K562 (cell line): Measurements from ENCODE around the gene EIPR1. TPM values are rescaled to one million over a fixed set of nuclear protein-coding genes. Genes with fewer than 3 reads are reported as not detected.

Experiments used
- ADNP ChIP-seq: fragments of 200-800 bp; sonication (Bioruptor generic); IDR thresholded peaks from 2 replicates; pipeline ENCODE4 v1.6.1; 2016; ENCODE audit warnings: missing genetic modification characterization, missing compliant biosample characterization
- BRD4 ChIP-seq: fragments of 200-600 bp; sonication (generic); IDR thresholded peaks from 2 replicates; pipeline ENCODE4 v1.6.1; 2017; ENCODE audit warnings: inconsistent platforms
- ELF2 ChIP-seq: fragments of 250-450 bp; sonication (Bioruptor Pico); IDR thresholded peaks from 2 replicates; pipeline ENCODE4 v1.5.0; 2021; ENCODE audit warnings: mild to moderate bottlenecking
- KAT2B ChIP-seq: IDR thresholded peaks from one replicate; pipeline ENCODE4 v1.6.1; 2012; ENCODE audit warnings: low read depth, mild to moderate bottlenecking, control low read depth, inconsistent platforms, low read length, moderate library complexity
- KLF6 ChIP-seq: fragments of 250-450 bp; sonication (Bioruptor Pico); IDR thresholded peaks from 2 replicates; pipeline ENCODE4 v1.4.0; 2020; ENCODE audit warnings: mild to moderate bottlenecking, moderate library complexity, borderline replicate concordance
- NCOA2 ChIP-seq, 2 experiments: fragments of 450-650 bp; IDR thresholded peaks; 2 replicates each; pipeline ENCODE4 v1.6.1; 2018; ENCODE audit warnings: mild to moderate bottlenecking in 2 of 2, moderate library complexity in 1 of 2; ENCODE audit not compliant: partially characterized antibody in 2 of 2
- PCBP2 ChIP-seq: fragments of 200-400 bp; formaldehyde crosslinking; IDR thresholded peaks from 2 replicates; pipeline ENCODE4 v1.6.1; 2018; ENCODE audit warnings: low read length, low read depth, mild to moderate bottlenecking, moderate library complexity; ENCODE audit not compliant: poor library complexity, severe bottlenecking
- SAFB ChIP-seq: fragments of 200-400 bp; formaldehyde crosslinking; IDR thresholded peaks from 2 replicates; pipeline ENCODE4 v1.6.1; 2017; ENCODE audit warnings: low read depth, low read length, borderline replicate concordance
- SAP30 ChIP-seq: fragments of 200-600 bp; sonication (generic); IDR thresholded peaks from 2 replicates; pipeline ENCODE4 v1.6.1; 2012; ENCODE audit warnings: borderline replicate concordance, low read depth, mild to moderate bottlenecking, moderate library complexity, low read length, control low read depth, inconsistent platforms; ENCODE audit not compliant: insufficient read depth, poor library complexity, severe bottlenecking
- SETDB1 ChIP-seq: IDR thresholded peaks from one replicate; pipeline ENCODE4 v1.6.1; 2012; ENCODE audit warnings: low read length, control low read depth, inconsistent platforms
- TSC22D4 ChIP-seq: fragments of 450-650 bp; IDR thresholded peaks from 2 replicates; pipeline ENCODE4 v1.6.1; 2016; ENCODE audit warnings: missing genetic modification characterization, missing biosample characterization, control low read depth
- ZFP30 ChIP-seq: fragments of 250-450 bp; sonication (Bioruptor Pico); IDR thresholded peaks from 2 replicates; pipeline ENCODE4 v1.8.0; 2022; ENCODE audit warnings: moderate library complexity, mild to moderate bottlenecking, inconsistent platforms, borderline replicate concordance
- ZNF165 ChIP-seq: fragments of 250-450 bp; sonication (Bioruptor Pico); IDR thresholded peaks from 2 replicates; pipeline ENCODE4 v1.4.0; 2020; ENCODE audit warnings: borderline replicate concordance
- ZNF431 ChIP-seq: sonication (generic); formaldehyde crosslinking; IDR thresholded peaks from 2 replicates; pipeline ENCODE4 v1.8.0; 2022; ENCODE audit warnings: mild to moderate bottlenecking, missing genetic modification reagents
- polyA plus RNA-seq, 8 experiments: library from polyadenylated mRNA; depleted of rRNA in 4 of 8; stranded (reverse) in 5 of 8; unstranded in 3 of 8; fragments of >200 nt; fragmentation: Nextera tagmentation in 2 of 8; fragmentation: Illumina TruSeq in 1 of 8; extraction: Ambion mirVana in 2 of 8; extraction: Trizol in 1 of 8; gene quantifications; 2 replicates each; pipeline versions ENCODE4 v1.2.1 to v1.2.3, GENCODE V29; 2011 to 2014; ENCODE audit warnings: inconsistent platforms in 1 of 8, missing spikeins in 1 of 8
- total RNA-seq, 7 experiments: library from RNA; depleted of rRNA in 6 of 7; stranded (reverse); fragments of >200 nt in 6 of 7; fragmentation: Illumina TruSeq in 2 of 7; extraction: Trizol in 2 of 7; gene quantifications; 2 replicates each; pipeline versions ENCODE4 v1.2.1 to v1.2.3, GENCODE V29; 2011 to 2021; ENCODE audit warnings: low replicate concordance in 1 of 7
- TF ChIP-seq, protein P1 (sequence below): fragments of 450-650 bp; IDR thresholded peaks from 2 replicates; pipeline ENCODE4 v1.6.1; 2018; ENCODE audit not compliant: partially characterized antibody
- TF ChIP-seq, protein P2 (sequence below): fragments of 450-650 bp; IDR thresholded peaks from one replicate; pipeline ENCODE4 v1.6.1; 2018; ENCODE audit warnings: mild to moderate bottlenecking, moderate library complexity; ENCODE audit not compliant: partially characterized antibody

EIPR1 gene
- total and polyA plus RNA-seq, 9 of the 15 experiments (the other 6 are each of a cell fraction or from before 2014, with no cell fraction given) = 19.9 to 54.4 (median 35.9) TPM

DNA sequence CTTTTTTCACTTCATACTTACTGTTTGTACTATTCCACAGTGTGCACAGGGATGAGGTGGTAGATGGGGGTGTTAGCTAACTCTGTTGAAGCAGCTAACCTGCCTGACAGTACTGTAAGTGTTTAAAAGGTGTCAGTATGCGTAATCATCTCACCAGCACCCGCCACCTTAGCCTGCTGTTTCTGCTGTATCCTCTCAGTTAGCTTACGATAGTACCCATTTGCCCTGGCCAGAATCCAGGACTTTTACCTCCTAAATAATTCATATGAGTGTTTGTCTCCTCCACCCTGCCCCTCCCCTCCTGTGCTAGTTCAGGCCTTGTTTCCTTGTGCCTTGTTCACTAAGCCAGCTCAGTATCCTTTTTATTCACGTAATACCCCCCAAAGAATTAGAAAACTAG is 36.1 kb upstream of the EIPR1 start (continued):
- TF ChIP-seq, protein P1, sequence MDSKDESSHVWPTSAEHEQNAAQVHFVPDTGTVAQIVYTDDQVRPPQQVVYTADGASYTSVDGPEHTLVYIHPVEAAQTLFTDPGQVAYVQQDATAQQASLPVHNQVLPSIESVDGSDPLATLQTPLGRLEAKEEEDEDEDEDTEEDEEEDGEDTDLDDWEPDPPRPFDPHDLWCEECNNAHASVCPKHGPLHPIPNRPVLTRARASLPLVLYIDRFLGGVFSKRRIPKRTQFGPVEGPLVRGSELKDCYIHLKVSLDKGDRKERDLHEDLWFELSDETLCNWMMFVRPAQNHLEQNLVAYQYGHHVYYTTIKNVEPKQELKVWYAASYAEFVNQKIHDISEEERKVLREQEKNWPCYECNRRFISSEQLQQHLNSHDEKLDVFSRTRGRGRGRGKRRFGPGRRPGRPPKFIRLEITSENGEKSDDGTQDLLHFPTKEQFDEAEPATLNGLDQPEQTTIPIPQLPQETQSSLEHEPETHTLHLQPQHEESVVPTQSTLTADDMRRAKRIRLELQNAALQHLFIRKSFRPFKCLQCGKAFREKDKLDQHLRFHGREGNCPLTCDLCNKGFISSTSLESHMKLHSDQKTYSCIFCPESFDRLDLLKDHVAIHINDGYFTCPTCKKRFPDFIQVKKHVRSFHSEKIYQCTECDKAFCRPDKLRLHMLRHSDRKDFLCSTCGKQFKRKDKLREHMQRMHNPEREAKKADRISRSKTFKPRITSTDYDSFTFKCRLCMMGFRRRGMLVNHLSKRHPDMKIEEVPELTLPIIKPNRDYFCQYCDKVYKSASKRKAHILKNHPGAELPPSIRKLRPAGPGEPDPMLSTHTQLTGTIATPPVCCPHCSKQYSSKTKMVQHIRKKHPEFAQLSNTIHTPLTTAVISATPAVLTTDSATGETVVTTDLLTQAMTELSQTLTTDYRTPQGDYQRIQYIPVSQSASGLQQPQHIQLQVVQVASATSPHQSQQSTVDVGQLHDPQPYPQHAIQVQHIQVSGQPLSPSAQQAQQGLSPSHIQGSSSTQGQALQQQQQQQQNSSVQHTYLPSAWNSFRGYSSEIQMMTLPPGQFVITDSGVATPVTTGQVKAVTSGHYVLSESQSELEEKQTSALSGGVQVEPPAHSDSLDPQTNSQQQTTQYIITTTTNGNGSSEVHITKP = no peak
- TF ChIP-seq ZNF431 = no peak
- no peak for TF ChIP-seq KLF6 (CRISPR knock-in tag)
- TF ChIP-seq, protein P2, sequence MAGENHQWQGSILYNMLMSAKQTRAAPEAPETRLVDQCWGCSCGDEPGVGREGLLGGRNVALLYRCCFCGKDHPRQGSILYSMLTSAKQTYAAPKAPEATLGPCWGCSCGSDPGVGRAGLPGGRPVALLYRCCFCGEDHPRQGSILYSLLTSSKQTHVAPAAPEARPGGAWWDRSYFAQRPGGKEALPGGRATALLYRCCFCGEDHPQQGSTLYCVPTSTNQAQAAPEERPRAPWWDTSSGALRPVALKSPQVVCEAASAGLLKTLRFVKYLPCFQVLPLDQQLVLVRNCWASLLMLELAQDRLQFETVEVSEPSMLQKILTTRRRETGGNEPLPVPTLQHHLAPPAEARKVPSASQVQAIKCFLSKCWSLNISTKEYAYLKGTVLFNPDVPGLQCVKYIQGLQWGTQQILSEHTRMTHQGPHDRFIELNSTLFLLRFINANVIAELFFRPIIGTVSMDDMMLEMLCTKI = no peak
- no peak for TF ChIP-seq BRD4
- TF ChIP-seq SAP30 = no peak
- TF ChIP-seq NCOA2 (IDR thresholded peaks at IDR 0.05; ENCODE audit: partially characterized antibody in 2 of 2) = no peak
- no peak for TF ChIP-seq TSC22D4 (tag)
- no peak for TF ChIP-seq PCBP2
- TF ChIP-seq ZFP30 = no peak
- TF ChIP-seq SAFB = no peak
- no peak for TF ChIP-seq ZNF165
- TF ChIP-seq ADNP (tag) = no peak
- TF ChIP-seq KAT2B = no peak
- no peak for TF ChIP-seq ELF2
- TF ChIP-seq SETDB1 = no peak
